ENCODE results near the gene ZNF668.

GRCh38 chr16:31092330-31092729 is 18.3 kb upstream of the ZNF668 start:
- TF ChIP-seq CTCF (IDR thresholded peaks at IDR 0.05) (no peak), POLR2A (IDR thresholded peaks at IDR 0.05; ENCODE audit: low read depth) (no peak)
